RPMI8226 (cell line): ENCODE results near the gene TAS2R40.
"Not testable (repeated sequence)": the region's sequence is repeated elsewhere in the genome, so short reads cannot be mapped to it uniquely, and the experiment has no call there.

Experiments
- DNase-seq: peaks from one replicate; pipeline ENCODE4 v3.0.0-alpha.2; 2015

TAS2R40 gene

GRCh38 chr7:143252006-143252405, 30.2 kb downstream of the TAS2R40 start:
- DNase-seq = no peak

DNA sequence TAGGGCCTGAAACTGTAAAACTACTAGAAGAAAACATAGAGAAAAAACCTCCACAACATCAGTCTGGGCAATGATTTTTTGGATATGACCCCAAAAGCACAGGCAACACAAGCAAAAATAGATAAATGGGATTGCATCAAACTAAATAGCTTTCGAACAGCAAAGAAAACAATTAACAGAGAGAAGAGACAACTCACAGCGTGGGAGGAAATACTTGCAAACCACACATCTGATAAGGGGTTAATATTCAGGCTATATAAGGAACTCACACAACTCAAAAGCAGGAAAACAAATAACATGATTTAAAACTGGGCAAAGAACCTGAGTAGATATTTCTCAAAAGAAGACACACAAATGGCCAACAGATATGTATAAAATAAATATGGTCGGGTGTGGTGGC, 33.7 kb downstream of the TAS2R40 start:
- DNase-seq = no peak

DNA sequence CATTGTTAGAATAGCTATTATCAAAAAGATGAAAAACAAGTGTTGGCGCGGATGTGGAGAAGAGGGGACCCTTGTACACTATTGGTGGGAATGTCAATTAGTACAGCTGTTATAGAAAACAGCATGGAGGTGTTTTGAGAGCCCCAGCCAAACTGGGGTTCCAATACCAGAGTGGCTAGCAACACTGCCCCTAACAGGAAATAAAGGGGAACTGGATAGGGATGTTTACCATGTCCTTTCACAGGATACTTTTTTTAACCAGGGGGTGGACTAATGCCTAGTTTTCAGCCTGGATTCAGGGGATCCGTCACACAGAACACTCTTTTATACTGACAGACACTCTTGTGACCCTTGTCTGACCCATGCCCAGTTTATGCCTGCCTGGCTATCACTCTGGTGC, 34.5 kb downstream of the TAS2R40 start:
- no peak for DNase-seq

GRCh38 chr7:143256932-143257331, 35.1 kb downstream of the TAS2R40 start:
- DNase-seq = no peak

- no peak for DNase-seq
These were observed 35.7 kb downstream of the TAS2R40 start for GRCh38 chr7:143257501-143257900.

DNA sequence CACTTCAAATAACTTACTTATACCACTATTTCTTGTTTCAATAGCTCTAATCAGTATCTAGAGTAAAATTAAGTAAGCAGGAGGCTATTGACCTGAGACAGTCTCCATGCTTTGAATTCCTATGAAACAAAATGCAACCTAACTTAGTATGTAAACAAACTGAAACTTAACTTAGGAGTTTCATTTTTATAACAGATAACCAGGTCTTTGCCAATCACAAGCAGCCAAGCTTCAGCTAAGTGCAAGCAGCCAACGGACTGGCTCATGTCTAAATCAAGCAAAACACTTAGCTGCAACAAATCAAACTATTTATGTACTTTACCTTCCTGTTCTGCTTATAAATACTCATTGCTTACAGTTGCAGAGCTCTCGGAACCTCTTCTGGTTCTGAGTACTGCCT, 37.0 kb downstream of the TAS2R40 start:
- no peak for DNase-seq

DNA sequence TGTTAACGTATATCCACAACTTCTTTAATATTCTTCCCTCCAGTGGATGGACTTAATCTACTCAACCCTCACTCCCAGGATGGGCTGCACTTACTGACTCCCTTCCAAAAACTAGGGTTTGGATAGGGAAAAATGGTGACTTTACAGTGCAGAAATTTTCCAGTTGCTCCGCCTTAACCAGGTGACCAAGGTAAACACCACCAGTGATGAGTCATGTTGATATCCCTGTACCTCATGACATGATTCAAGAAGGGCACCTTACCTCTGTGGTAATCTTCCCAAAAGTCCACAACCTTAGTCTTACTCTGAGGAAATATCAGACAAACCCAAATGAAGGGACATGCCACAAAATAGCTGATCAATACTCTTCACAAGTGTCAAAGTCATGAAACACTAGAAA, 37.9 kb downstream of the TAS2R40 start:
- DNase-seq = no peak

GRCh38 chr7:143261901-143262300, 40.1 kb downstream of the TAS2R40 start:
- no peak for DNase-seq

GRCh38 chr7:143263266-143264195, 41.7 kb downstream of the TAS2R40 start, which contains the start of gene GSTK1:
Gene GSTK1, plus strand, starts transcription at chr7:143263441. Its CDS starts 73 bp downstream, at chr7:143263514.
- DNase-seq = peak; percentile 85

DNA sequence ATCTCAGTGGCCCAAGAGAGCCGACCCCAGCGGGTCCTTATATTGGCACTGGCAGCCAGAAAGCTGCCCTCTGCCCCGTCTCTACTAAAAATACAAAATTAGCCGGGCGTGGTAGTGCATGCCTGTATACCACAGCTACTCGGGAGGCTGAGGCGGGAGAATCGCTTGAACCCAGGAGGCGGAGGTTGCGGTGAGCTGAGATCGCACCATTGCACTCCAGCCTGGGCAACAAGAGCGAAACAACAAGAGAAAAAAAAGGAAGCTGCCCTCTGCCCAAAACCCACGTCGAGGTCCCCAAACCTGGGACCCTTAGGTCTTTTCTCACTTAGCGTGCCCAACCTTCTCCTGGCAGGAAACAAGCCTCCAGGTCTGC, 42.3 kb downstream of the TAS2R40 start:
- DNase-seq = not testable (repeated sequence)

DNA sequence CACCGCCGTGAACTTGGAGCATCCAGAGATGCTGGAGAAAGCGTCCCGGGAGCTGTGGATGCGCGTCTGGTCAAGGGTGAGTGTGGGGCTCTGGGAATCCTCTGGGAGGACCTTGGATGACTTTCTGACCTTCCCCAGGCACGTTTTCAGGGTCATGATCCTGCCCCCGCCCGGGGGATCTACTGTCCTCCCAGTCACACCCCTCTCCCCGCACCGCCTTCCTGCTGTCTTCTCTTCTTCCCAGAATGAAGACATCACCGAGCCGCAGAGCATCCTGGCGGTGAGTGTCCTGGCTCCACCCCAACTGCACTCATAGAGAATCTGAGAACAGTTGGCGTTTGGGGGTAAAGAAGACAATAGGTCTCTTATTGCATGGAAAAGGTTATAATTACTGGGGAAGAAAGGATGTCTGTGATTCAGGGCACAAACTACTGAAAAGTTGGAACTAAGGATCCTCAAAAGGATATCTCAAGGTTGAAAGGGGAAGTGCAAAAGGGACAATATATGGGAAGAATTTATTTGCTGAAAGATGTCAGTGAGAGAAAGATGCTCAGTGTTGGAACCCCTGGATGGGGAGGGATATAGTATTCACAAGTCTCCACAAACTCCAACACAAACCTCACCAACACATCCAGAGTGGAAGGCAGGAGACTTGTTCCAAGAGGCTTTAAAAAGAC, 43.3 kb downstream of the TAS2R40 start:
- no peak for DNase-seq

GRCh38 chr7:143269251-143269650, 47.4 kb downstream of the TAS2R40 start:
- no peak for DNase-seq

GRCh38 chr7:143271240-143271639, 49.4 kb downstream of the TAS2R40 start:
- no peak for DNase-seq
